Iris pigment epithelial cell (primary cell): ENCODE data around the gene SPTLC3.

Source experiments
- DNase-seq: peaks from one replicate; pipeline ENCODE4 v3.0.0-alpha.2; 2011; ENCODE audit warnings: low read depth

SPTLC3 gene

GRCh38 chr20:13139459-13140150 is 130.8 kb downstream of the SPTLC3 start:
- no peak for DNase-seq

- DNase-seq = no peak
Observed at GRCh38 chr20:13140201-13140600, 131.4 kb downstream of the SPTLC3 start.

GRCh38 chr20:13140775-13141174 is 132.0 kb downstream of the SPTLC3 start:
- no peak for DNase-seq

- DNase-seq = no peak
Observed at GRCh38 chr20:13141546-13141945, 132.8 kb downstream of the SPTLC3 start.

- no peak for DNase-seq
Observed at GRCh38 chr20:13142143-13142542, 133.4 kb downstream of the SPTLC3 start.

GRCh38 chr20:13147071-13147963 is 138.5 kb downstream of the SPTLC3 start:
- DNase-seq = no peak

GRCh38 chr20:13147971-13148370 is 139.2 kb downstream of the SPTLC3 start:
- no peak for DNase-seq

GRCh38 chr20:13148402-13148801 is 139.6 kb downstream of the SPTLC3 start:
- DNase-seq = no peak

- DNase-seq = no peak
Observed at GRCh38 chr20:13148961-13149360, 140.2 kb downstream of the SPTLC3 start.

GRCh38 chr20:13149371-13150105 is 140.8 kb downstream of the SPTLC3 start:
- DNase-seq = no peak

GRCh38 chr20:13158369-13158768 is 149.6 kb downstream of the SPTLC3 start:
- DNase-seq = no peak

GRCh38 chr20:13159889-13160288 is 151.1 kb downstream of the SPTLC3 start:
- no peak for DNase-seq

- DNase-seq = no peak
Observed at GRCh38 chr20:13165203-13165602, 156.4 kb downstream of the SPTLC3 start.

- no peak for DNase-seq
Observed at GRCh38 chr20:13166011-13166410, 157.2 kb downstream of the SPTLC3 start.

- no peak for DNase-seq
Observed at GRCh38 chr20:13166437-13166836, 157.7 kb downstream of the SPTLC3 start.

- no peak for DNase-seq
Observed at GRCh38 chr20:13169086-13169485, 160.3 kb downstream of the SPTLC3 start.

- no peak for DNase-seq
Observed at GRCh38 chr20:13170771-13171170, 162.0 kb downstream of the SPTLC3 start.

GRCh38 chr20:13173201-13173600 is 164.4 kb downstream of the SPTLC3 start:
- DNase-seq = no peak

GRCh38 chr20:13174402-13174801 is 165.6 kb downstream of the SPTLC3 start:
- no peak for DNase-seq

GRCh38 chr20:13180986-13181889 is 172.5 kb downstream of the SPTLC3 start:
- no peak for DNase-seq

- DNase-seq = no peak
Observed at GRCh38 chr20:13183005-13183404, 174.2 kb downstream of the SPTLC3 start.
